Activated CD8-positive, alpha-beta memory T cell treated with anti-CD3 and anti-CD28 coated beads, Interleukin-2, amount 50 U/mL, for 1 hour (primary cell): ENCODE measurements around the gene MAP2K5.

Source experiments
- DNase-seq: peaks from one replicate; pipeline ENCODE4 v3.0.0-alpha.2; 2020; ENCODE audit errors: extremely low read depth

The MAP2K5 gene

GRCh38 chr15:67758619-67759300, 216.3 kb downstream of the MAP2K5 start:
- no peak for DNase-seq

- no peak for DNase-seq
Measured at GRCh38 chr15:67760901-67761300, 218.4 kb downstream of the MAP2K5 start.

- DNase-seq, result no peak
Measured at GRCh38 chr15:67761343-67761742, 218.8 kb downstream of the MAP2K5 start.

- DNase-seq, result peak; percentile 11
Measured at GRCh38 chr15:67762610-67763368, 220.3 kb downstream of the MAP2K5 start.

- no peak for DNase-seq
Measured at GRCh38 chr15:67765701-67766100, 223.2 kb downstream of the MAP2K5 start.

- DNase-seq, result no peak
Measured at GRCh38 chr15:67766968-67767367, 224.5 kb downstream of the MAP2K5 start.

GRCh38 chr15:67768313-67768977, 225.9 kb downstream of the MAP2K5 start:
- DNase-seq, result no peak

- no peak for DNase-seq
Measured at GRCh38 chr15:67769497-67770357, 227.2 kb downstream of the MAP2K5 start.

- DNase-seq, result no peak
Measured at GRCh38 chr15:67770358-67770628, 227.8 kb downstream of the MAP2K5 start.

- DNase-seq, result no peak
Measured at GRCh38 chr15:67771189-67771800, 228.8 kb downstream of the MAP2K5 start.

GRCh38 chr15:67774626-67775025, 232.1 kb downstream of the MAP2K5 start:
- DNase-seq, result no peak

GRCh38 chr15:67775250-67775649, 232.7 kb downstream of the MAP2K5 start:
- DNase-seq, result no peak

GRCh38 chr15:67775998-67776397, 233.5 kb downstream of the MAP2K5 start:
- DNase-seq, result no peak

GRCh38 chr15:67776600-67776999, 234.1 kb downstream of the MAP2K5 start:
- DNase-seq, result no peak

- no peak for DNase-seq
Measured at GRCh38 chr15:67777071-67777470, 234.6 kb downstream of the MAP2K5 start.

GRCh38 chr15:67777773-67778172, 235.3 kb downstream of the MAP2K5 start:
- DNase-seq, result no peak

- no peak for DNase-seq
Measured at GRCh38 chr15:67778968-67779548, 236.6 kb downstream of the MAP2K5 start.

GRCh38 chr15:67779549-67780111, 237.1 kb downstream of the MAP2K5 start:
- no peak for DNase-seq

GRCh38 chr15:67781061-67781460, 238.6 kb downstream of the MAP2K5 start:
- DNase-seq, result no peak

GRCh38 chr15:67781907-67782690, 239.6 kb downstream of the MAP2K5 start:
- no peak for DNase-seq
